T-helper 2 cell treated with Interferon-gamma antibody and Interleukin-4, amounts not matched to agents 5 μg/mL and 100 μg/mL, for 36 hours (primary cell): ENCODE measurements around the gene GALK2.

Experiments
- DNase-seq: peaks from one replicate; pipeline ENCODE4 v3.0.0; 2021; ENCODE audit warnings: low spot score
- H3K27ac Mint-ChIP-seq: one replicate; pipeline ENCODE4 v1.8.0; 2021; ENCODE audit warnings: mild to moderate bottlenecking, mixed read lengths
- H3K27me3 Mint-ChIP-seq: one replicate; pipeline ENCODE4 v1.8.0; 2021; ENCODE audit warnings: low read depth, mixed read lengths
- H3K36me3 Mint-ChIP-seq: one replicate; pipeline ENCODE4 v1.8.0; 2021; ENCODE audit warnings: low read depth, mixed read lengths
- H3K4me1 Mint-ChIP-seq: one replicate; pipeline ENCODE4 v1.8.0; 2021; ENCODE audit warnings: low read depth, mixed read lengths
- H3K4me3 Mint-ChIP-seq: one replicate; pipeline ENCODE4 v1.8.0; 2022; ENCODE audit warnings: mild to moderate bottlenecking, moderate library complexity, mixed read lengths
- H3K9me3 Mint-ChIP-seq: one replicate; pipeline ENCODE4 v1.8.0; 2021; ENCODE audit warnings: mixed read lengths

Gene GALK2

DNA sequence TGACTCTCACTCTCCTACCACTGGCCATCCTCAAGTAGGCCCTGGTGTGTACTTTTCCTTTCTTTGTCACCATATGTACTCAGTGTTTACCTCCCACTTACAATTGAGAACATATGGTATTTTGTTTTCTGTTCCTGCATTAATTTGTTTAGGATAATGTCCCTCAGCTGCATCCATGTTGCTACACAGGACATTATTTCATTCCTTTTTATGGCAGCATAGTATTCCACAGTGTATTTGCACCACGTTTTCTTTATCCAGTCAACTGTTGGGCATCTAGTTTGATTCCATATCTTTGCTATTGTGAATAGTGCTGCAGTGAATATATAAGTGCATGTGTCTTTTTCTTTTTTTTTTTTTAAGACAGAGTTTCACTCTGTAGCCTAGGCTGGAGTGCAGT, 126.2 kb downstream of the GALK2 start:
- no peaks in the 10 kb centered on the region for H3K27me3 Mint-ChIP-seq
- no peak overlapping the region for H3K4me3 Mint-ChIP-seq
- peaks cover 3% of the 10 kb centered on the region for H3K4me1 Mint-ChIP-seq
- peaks cover 53% of the 10 kb centered on the region for H3K36me3 Mint-ChIP-seq
- no peak overlapping the region for H3K27ac Mint-ChIP-seq
- no peak for DNase-seq
- peaks cover 4% of the 10 kb centered on the region for H3K9me3 Mint-ChIP-seq

DNA sequence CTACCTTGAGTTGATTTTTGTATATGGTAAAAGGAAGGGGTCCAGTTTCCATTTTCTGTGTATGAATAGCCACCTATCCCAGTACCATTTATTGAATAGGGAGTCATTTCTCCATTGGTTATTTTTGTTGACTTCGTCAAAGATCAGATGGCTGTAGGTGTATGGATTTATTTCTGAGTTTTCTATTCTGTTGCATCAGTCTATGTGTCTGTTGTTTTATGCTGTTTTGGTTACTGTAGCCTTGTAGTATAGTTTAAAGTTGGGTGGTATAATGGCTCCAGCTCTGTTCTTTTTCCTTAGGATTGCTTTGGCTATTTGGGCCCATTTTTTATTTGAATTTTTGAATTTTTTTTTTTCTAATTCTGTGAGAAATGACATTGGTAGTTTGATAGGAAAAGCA, 127.5 kb downstream of the GALK2 start:
- H3K4me1 Mint-ChIP-seq, result peaks cover 1% of the 10 kb centered on the region
- H3K36me3 Mint-ChIP-seq, result peaks cover 44% of the 10 kb centered on the region
- no peaks in the 10 kb centered on the region for H3K27me3 Mint-ChIP-seq
- H3K4me3 Mint-ChIP-seq, result no peak overlapping the region
- H3K9me3 Mint-ChIP-seq, result peaks cover 4% of the 10 kb centered on the region
- no peak overlapping the region for H3K27ac Mint-ChIP-seq
- DNase-seq, result no peak

DNA sequence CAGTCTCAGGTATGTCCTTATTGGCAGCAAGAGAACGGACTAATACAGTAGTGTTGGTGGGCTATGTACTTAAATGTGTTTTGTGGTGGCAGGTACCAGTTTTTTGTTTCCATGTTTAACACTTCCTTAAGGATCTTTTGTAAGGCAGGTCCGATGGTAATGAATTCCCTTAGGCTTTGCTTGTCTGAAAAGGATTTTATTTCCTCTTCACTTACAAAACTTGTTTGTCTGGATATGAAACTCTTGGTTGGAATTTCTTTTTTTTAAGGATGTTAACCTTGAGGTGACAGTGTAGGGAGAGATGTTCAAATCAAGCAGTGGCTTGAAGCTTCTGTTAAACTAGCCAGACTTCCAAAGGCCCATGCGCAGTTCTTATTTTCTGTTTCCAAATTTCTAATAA, 130.8 kb downstream of the GALK2 start:
- H3K36me3 Mint-ChIP-seq, result peaks cover 40% of the 10 kb centered on the region

DNA sequence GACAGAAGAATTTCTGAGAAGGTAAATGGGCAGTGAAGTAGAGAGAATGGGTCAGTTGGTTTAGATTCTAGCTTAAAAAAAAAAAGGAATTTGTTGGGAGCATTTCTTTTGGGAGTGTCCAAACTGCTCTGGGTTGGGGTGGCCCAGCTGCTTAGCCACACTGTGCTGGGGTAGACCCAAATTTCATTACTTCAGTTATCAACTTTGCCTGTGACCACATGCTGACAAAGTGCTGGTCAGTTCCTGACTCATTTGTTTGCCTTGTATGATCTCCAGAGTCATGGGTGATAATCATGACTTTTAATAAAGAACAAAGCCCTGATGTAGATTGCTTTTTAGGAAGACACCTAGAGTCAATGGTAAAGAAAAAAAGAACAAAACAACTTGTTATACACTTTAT, 131.5 kb downstream of the GALK2 start:
- peaks cover 4% of the 10 kb centered on the region for H3K9me3 Mint-ChIP-seq
- H3K27ac Mint-ChIP-seq, result no peak overlapping the region
- no peaks in the 10 kb centered on the region for H3K27me3 Mint-ChIP-seq
- no peak overlapping the region for H3K4me3 Mint-ChIP-seq
- peaks cover 1% of the 10 kb centered on the region for H3K4me1 Mint-ChIP-seq
- DNase-seq, result no peak
- peaks cover 35% of the 10 kb centered on the region for H3K36me3 Mint-ChIP-seq

More for the DNA sequence above, 130.8 kb downstream of the GALK2 start:
- no peak for DNase-seq
- no peak overlapping the region for H3K27ac Mint-ChIP-seq
- H3K4me3 Mint-ChIP-seq, result no peak overlapping the region
- peaks cover 1% of the 10 kb centered on the region for H3K4me1 Mint-ChIP-seq
- H3K9me3 Mint-ChIP-seq, result peaks cover 4% of the 10 kb centered on the region
- H3K27me3 Mint-ChIP-seq, result no peaks in the 10 kb centered on the region

DNA sequence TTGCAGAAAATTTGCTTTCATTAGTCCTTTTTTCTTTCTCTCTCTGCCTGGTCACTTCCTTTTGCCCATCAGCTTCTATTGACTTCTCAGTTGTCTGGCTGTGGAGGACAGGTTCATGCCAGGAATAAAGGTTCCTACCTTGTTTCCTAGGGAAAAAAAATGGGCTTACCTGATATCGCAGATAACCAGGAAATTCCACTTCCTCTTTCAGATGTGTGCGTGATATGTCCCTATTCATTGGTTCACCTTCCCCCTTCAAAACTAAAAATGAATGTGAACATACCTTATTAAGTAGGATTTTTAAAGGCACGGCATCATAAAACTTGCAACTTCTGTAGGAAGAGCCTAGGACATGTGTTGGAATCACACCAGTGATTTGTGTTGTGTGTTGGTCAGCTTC, 133.0 kb downstream of the GALK2 start:
- peaks cover 1% of the 10 kb centered on the region for H3K4me1 Mint-ChIP-seq
- DNase-seq, result no peak
- peaks cover 4% of the 10 kb centered on the region for H3K9me3 Mint-ChIP-seq
- no peak overlapping the region for H3K4me3 Mint-ChIP-seq
- H3K27me3 Mint-ChIP-seq, result no peaks in the 10 kb centered on the region
- peaks cover 31% of the 10 kb centered on the region for H3K36me3 Mint-ChIP-seq
- H3K27ac Mint-ChIP-seq, result no peak overlapping the region

DNA sequence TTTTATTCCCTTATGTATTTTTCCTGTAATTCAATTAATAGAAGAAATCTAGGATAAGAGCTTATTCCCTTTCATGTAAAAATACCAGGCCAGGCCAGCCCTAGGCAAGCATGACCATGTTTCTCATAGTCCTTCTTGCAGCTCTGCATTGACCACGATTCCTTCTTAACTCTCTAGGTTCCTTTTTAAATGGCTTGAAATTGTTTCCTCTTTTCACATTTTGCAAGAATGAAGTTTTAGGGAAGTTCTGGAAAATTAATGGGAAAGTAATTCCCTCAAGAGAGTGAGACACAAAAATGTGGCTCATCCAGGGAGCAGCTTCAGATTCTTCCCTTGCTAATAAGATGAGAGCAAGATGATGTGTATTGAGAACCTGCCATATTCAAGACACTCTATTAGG, 136.5 kb downstream of the GALK2 start:
- no peaks in the 10 kb centered on the region for H3K9me3 Mint-ChIP-seq
- no peak overlapping the region for H3K4me3 Mint-ChIP-seq
- DNase-seq, result no peak
- H3K27ac Mint-ChIP-seq, result no peak overlapping the region
- peaks cover 19% of the 10 kb centered on the region for H3K36me3 Mint-ChIP-seq
- no peaks in the 10 kb centered on the region for H3K4me1 Mint-ChIP-seq
- H3K27me3 Mint-ChIP-seq, result no peaks in the 10 kb centered on the region

DNA sequence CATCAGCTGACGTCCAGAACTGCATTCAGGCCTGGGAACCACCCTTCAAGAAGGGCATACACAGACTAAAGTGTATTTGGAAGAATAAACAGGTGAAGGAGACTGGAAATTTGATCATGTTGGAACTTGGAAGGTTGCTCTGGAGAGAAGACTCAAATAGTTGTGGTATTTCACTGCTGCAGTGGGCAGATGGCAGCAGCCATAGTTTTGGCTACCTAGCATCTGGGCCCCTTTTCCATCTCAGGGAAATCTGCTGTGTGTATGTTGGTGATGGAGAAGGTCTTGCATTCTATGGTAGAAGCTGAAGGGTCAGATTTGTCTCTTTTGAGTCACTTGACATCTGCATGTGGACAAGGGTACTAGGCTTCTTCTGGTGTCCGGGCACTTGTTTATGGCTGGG, 138.6 kb downstream of the GALK2 start:
- H3K27me3 Mint-ChIP-seq, result no peaks in the 10 kb centered on the region
- no peak overlapping the region for H3K27ac Mint-ChIP-seq
- no peak for DNase-seq
- no peaks in the 10 kb centered on the region for H3K9me3 Mint-ChIP-seq
- H3K36me3 Mint-ChIP-seq, result peaks cover 17% of the 10 kb centered on the region
- H3K4me1 Mint-ChIP-seq, result peaks cover 2% of the 10 kb centered on the region
- no peak overlapping the region for H3K4me3 Mint-ChIP-seq

DNA sequence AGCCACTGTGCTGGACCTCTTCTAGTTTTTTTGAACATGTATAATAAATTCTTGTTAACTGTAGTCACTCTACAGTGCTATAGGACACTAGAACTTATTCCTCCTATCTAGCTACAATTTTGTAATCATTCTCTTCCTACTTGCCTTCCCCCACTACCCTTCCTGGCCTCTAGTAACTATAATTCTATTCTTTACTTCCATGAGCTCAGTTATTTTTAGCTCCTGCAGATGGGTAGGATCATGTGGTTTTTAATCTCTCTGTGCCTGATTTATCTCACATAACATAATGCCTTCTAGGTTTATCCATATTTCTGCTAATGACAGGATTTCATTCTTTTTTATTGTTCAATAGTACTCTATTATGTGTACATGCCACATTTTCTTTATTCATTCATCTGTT, 139.8 kb downstream of the GALK2 start:
- H3K27me3 Mint-ChIP-seq, result no peaks in the 10 kb centered on the region
- H3K4me1 Mint-ChIP-seq, result peaks cover 2% of the 10 kb centered on the region
- H3K4me3 Mint-ChIP-seq, result no peak overlapping the region
- no peak overlapping the region for H3K27ac Mint-ChIP-seq
- no peaks in the 10 kb centered on the region for H3K9me3 Mint-ChIP-seq
- no peak for DNase-seq
- H3K36me3 Mint-ChIP-seq, result peaks cover 8% of the 10 kb centered on the region

DNA sequence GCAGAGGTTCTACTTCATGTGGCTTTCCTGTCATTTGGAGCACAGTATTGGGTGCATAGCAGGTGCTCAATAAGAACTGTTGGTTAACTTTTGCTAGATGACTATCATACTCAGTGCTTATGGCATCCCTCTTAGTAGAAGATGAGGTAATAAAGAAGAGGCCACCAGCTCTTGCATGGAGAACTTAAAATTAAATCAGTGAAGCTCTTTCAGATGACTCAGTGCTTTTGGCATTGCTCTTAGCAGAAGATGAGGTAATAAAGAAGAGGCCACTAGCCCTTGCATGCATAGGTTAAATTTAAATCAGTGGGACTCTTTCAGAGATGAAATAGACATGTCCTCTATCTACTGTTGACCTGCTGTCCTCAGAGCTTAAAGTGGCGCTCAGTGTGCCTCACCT, 143.6 kb downstream of the GALK2 start:
- Mint-ChIP-seq H3K27ac (no peak overlapping the region), H3K36me3 (peaks cover 8% of the 10 kb centered on the region), H3K4me3 (no peak overlapping the region), H3K27me3 (no peaks in the 10 kb centered on the region), H3K9me3 (no peaks in the 10 kb centered on the region), H3K4me1 (peaks cover 2% of the 10 kb centered on the region)
- DNase-seq, result no peak

DNA sequence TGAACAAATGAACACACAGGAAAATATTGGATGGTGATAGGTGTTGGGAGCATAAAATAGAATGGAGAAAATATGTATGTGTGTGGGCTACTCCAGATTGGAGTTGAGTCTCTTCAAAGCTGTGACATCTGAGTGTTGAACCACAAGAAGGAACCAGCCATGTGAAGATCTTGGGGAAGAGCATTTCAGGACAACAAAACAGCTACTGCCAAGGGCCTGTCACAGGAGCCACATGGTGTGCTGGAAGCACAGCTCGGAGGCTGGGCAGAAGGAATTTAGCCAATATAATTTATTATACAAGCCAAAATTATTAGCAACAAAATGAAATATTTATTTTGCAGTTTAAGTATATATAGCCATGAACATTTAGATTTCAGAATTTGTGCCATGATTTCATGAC, 144.7 kb downstream of the GALK2 start:
- H3K4me3 Mint-ChIP-seq, result no peak overlapping the region
- no peaks in the 10 kb centered on the region for H3K27me3 Mint-ChIP-seq
- peaks cover 8% of the 10 kb centered on the region for H3K36me3 Mint-ChIP-seq
- peaks cover 2% of the 10 kb centered on the region for H3K4me1 Mint-ChIP-seq
- H3K27ac Mint-ChIP-seq, result no peak overlapping the region
- no peak for DNase-seq
- no peaks in the 10 kb centered on the region for H3K9me3 Mint-ChIP-seq

DNA sequence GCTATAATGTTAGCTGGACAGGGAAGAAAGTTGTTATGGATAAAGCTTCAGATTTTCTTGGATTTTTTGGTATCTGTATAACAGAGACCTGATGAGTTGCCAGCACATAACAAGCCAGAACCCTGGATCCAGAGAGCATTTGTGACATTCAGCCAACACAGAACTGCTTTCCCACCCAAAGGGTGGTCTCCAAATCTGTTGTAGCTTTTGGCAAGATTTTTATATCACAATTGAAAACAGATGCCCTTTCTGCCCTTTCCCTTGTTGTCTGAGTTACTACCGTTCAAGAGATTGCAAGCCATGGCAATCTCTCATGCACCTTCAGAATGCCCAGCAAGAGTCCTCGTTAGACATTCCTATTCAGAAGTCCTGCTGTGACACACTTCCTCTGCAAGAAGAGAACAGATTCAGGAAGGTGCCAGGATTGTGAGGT, 145.4 kb downstream of the GALK2 start:
- no peak overlapping the region for H3K27ac Mint-ChIP-seq
- H3K9me3 Mint-ChIP-seq, result no peaks in the 10 kb centered on the region
- peaks cover 12% of the 10 kb centered on the region for H3K36me3 Mint-ChIP-seq
- peaks cover 2% of the 10 kb centered on the region for H3K4me1 Mint-ChIP-seq
- no peaks in the 10 kb centered on the region for H3K27me3 Mint-ChIP-seq
- no peak for DNase-seq
- H3K4me3 Mint-ChIP-seq, result no peak overlapping the region

DNA sequence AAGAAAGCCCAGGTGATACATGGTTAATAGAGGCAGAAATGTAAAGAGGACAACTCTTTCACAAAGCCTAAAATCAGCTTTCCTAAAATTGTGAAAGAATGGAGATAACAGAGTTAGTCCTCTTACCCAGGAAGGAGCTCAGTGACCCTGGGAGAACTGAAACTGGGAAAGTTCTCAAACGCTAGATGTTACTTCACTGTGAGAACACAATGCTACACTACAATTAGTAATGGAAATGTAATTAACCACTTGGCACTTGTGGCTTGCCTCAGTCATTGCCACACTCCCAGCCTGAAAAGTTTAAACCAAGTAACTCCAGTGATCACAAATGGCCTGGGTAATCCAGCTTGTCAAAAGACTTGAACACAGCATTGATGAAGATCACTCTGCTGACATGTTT, 150.3 kb downstream of the GALK2 start:
- Mint-ChIP-seq H3K27me3 (no peaks in the 10 kb centered on the region), H3K36me3 (peaks cover 13% of the 10 kb centered on the region), H3K9me3 (no peaks in the 10 kb centered on the region), H3K4me3 (no peak overlapping the region), H3K4me1 (peaks cover 1% of the 10 kb centered on the region), H3K27ac (no peak overlapping the region)
- no peak for DNase-seq

DNA sequence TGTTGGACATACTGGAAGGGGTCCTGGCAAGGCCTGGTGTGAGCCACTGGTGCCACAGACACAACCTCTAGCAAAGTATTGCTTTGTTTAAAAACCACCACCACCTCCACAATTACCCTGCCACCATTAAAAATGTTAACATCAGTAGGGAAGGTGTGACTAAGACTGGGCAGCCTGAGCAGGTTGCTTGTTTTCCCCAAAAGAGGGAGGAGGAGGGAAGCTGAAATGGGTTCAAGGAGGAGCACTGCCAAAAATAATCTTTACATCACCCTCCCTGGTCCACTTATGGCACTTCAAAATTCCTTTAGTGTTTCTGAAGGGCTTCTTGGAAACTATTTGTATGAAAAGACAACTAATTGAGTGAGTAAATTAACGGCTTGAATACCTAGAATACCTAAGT, 153.2 kb downstream of the GALK2 start:
- no peak for DNase-seq
- no peaks in the 10 kb centered on the region for H3K27me3 Mint-ChIP-seq
- H3K36me3 Mint-ChIP-seq, result peaks cover 9% of the 10 kb centered on the region
- no peak overlapping the region for H3K4me3 Mint-ChIP-seq
- peaks cover 1% of the 10 kb centered on the region for H3K4me1 Mint-ChIP-seq
- H3K27ac Mint-ChIP-seq, result no peak overlapping the region
- H3K9me3 Mint-ChIP-seq, result no peaks in the 10 kb centered on the region

DNA sequence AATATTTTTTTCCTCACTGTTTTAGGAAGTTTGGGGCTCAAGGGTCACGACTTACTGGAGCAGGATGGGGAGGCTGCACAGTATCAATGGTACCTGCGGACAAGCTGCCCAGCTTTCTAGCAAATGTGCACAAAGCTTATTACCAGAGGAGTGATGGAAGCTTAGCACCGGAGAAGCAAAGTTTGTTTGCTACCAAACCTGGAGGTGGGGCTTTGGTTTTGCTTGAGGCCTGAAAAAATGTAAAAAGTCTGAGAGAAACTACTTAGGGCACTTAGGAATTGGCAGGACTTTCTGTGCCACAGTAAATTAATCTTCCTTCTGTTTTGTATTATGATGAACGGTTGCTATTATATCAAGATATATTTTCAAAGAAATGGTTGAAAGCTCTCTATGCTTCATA, 157.9 kb downstream of the GALK2 start:
- Mint-ChIP-seq H3K27ac (no peak overlapping the region), H3K4me3 (no peak overlapping the region), H3K4me1 (no peaks in the 10 kb centered on the region), H3K27me3 (no peaks in the 10 kb centered on the region), H3K36me3 (peaks cover 6% of the 10 kb centered on the region), H3K9me3 (no peaks in the 10 kb centered on the region)
- no peak for DNase-seq

DNA sequence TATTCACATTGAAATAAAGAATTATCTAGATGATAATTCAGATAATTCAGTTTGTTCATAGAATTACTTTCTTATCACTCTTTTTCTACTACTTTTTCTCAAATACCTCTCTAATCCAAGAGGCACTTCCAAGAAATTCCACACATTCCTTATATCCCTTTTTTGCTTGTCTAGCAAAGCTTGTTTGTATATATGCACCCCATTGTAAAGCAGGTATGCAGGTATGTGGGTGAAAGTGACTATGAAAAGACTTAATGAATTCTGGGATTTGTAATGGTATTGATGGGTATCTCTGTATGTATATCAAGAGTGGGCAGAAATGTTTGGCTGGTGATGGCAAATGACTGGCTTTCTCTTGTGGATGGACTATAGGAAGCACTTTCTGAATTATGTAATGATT, 158.9 kb downstream of the GALK2 start:
- Mint-ChIP-seq H3K27ac (no peak overlapping the region), H3K9me3 (no peaks in the 10 kb centered on the region), H3K27me3 (no peaks in the 10 kb centered on the region), H3K36me3 (peaks cover 6% of the 10 kb centered on the region), H3K4me1 (no peaks in the 10 kb centered on the region), H3K4me3 (no peak overlapping the region)
- no peak for DNase-seq
